Fibroblast of lung (primary cell): ENCODE data around the gene EPHB2.

ENCODE experiments used
- CTCF ChIP-seq, 2 donors: IDR thresholded peaks in 1 of 2; conservative IDR thresholded peaks in 1 of 2; 1 replicate in 1 of 2; 2 replicates in 1 of 2; pipeline ENCODE4 v1.5.1; 2011 to 2012; ENCODE audit warnings: low read length in 2 of 2, control low read depth in 1 of 2, inconsistent platforms in 1 of 2, low read depth in 1 of 2, mild to moderate bottlenecking in 1 of 2
- EZH2 ChIP-seq: IDR thresholded peaks from 2 replicates; pipeline ENCODE4 v1.5.1; 2012; ENCODE audit warnings: low read length, control low read depth, mild to moderate bottlenecking; ENCODE audit errors: missing control alignments

- no peak for TF ChIP-seq CTCF (conservative IDR thresholded peaks at IDR 0.05 in 1 of 2, IDR thresholded peaks at IDR 0.05 in 1 of 2; ENCODE audit: low read depth in 1 of 2, low read length in 2 of 2)
- TF ChIP-seq EZH2 = no peak
Observed at GRCh38 chr1:22944346-22945055, 233.9 kb downstream of the EPHB2 start.
